ENCODE results near the gene SLC4A1AP. TPM values are rescaled to one million over a fixed set of nuclear protein-coding genes. Genes with fewer than 3 reads are reported as not detected.

The SLC4A1AP gene
- total RNA-seq, 1 donor from 2014 or later, result 17.4 TPM

DNA sequence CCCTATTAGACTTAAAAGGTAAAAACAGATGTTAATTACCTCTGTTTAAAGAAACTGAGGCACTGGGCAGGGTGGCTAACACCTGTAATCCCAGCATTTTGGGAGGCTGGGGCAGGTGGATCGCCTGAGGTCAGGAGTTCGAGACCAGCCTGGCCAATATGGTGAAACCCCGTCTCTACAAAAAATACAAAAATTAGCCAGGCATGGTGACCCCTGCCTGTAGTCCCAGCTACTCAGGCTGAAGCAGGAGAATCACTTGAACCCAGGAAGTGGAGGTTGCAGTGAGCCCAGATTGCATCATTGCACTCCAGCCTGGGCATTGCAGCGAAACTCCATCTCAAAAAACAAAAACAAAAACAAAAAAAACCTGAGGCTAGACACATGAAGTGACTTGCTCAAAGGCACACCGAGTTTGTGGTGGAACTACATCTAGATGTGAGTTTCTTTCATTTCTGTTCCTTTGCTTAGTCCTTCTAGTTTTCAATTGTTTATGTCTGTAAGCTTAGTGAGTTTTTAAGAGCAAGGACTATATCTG lies 40.7 kb downstream of the SLC4A1AP start:
- no peak for DNase-seq

DNA sequence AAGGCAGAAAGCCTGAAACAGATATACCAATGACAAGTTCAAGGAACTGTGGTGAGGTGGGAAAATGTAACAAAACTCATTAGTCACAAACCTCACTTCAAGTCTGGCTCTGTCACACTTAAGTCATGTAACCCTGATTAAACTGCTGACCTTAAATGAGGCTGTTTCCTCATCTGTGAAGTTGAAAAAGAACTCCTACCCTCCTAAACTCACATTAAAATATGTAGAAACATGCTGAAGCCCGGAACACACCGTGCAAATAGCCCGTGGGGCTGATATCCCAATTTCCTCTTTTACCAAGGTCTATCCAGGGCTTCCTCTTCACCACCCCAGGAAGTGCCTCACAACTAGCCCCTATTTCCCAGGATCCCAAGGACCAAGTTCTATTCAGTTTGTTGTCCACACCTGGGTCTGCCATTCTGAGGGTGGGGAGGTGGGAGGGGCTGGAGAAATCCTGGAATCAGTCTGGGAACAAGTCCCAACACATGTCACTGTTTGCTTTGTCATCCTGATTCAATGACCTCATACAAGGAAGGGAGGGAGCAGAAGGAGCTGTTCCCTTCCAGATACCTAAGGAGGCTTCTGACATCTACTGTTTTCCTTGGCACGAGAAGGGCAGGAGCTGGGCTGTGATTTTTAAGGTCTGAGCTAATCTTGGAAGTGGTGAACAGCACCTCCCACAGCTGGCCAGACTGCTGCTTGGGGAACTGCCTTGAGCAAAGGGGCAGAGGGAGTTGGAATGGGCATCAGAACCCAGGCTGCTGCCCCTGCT lies 42.3 kb downstream of the SLC4A1AP start:
- peak; percentile 17 for DNase-seq

DNA sequence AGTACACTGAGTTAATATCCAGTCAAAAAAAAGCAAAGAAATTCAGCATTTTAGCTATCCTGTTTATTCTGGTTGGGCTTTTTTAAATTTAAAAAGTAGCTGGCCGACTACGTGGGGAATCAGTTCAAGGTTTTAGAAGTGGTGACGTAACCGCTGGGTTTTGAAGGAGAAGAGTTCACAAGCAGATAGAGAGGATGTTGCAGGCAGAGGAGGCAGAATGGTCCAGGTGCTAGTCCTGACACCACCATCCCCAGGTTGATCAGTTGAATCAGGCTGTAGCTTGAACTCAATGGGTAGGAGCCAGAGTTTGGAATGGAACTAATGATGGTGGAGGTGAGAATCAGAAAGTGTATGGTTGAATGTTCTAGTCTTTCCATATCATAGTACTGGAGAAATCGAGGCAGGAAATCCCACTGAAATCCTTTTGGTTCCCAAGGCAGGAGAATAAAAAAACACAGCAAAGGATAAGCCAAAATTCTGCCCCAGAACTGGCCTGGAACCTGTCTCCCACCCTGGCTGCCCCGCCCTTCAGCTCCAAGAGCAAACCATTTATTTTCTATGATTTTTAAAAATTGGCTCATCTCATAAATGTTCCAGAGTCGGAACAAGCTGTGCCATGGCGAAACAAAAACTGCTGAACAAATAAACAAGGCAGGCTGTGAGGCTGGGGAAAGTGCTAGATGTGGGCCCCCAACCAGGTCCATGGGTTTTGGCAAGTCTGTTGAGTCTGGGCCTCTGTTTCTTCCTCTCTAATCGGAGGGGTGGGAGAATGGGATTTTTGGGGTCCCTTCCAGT lies 44.0 kb downstream of the SLC4A1AP start:
- DNase-seq, result no peak

- no peak for DNase-seq
These were observed 44.6 kb downstream of the SLC4A1AP start for GRCh38 chr2:27708257-27708654.

GRCh38 chr2:27708666-27709065 lies 45.0 kb downstream of the SLC4A1AP start:
- DNase-seq, result no peak

- DNase-seq, result no peak
These were observed 45.6 kb downstream of the SLC4A1AP start for GRCh38 chr2:27709326-27709725.

DNA sequence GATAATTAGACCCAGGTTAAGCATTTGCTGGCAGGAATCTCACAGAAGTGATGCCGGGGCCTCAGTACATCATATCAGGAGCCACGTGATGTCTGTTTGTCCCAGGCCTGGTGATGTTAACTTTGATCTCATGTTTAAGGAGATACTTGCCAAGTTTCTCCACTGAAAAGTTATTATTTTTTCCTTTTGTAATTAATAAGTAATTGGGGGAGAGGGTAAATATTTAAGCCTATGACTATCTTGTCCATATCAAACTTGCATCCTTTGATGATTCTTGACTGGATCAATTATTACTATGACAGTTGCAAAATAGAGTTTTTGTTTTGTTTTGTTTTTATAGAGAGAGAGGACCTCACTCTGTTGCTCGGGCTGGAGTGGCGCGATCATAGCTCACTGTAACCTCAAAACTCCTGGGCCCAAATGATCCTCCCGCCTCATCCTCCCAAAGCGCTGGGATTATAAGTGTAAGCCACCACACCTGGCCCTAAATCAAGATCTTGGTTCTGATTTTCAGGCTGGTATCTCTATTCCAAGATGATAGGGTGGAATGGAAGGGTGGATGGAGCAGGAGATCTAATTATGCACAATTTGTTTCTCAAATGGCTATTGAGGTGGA lies 46.4 kb downstream of the SLC4A1AP start:
- no peak for DNase-seq

GRCh38 chr2:27710640-27711430 lies 47.1 kb downstream of the SLC4A1AP start:
- DNase-seq, result no peak

GRCh38 chr2:27711804-27712203 lies 48.1 kb downstream of the SLC4A1AP start:
- DNase-seq, result no peak

- no peak for DNase-seq
These were observed 48.8 kb downstream of the SLC4A1AP start for GRCh38 chr2:27712522-27712921.

- no peak for DNase-seq
These were observed 49.5 kb downstream of the SLC4A1AP start for GRCh38 chr2:27713201-27713600.

DNA sequence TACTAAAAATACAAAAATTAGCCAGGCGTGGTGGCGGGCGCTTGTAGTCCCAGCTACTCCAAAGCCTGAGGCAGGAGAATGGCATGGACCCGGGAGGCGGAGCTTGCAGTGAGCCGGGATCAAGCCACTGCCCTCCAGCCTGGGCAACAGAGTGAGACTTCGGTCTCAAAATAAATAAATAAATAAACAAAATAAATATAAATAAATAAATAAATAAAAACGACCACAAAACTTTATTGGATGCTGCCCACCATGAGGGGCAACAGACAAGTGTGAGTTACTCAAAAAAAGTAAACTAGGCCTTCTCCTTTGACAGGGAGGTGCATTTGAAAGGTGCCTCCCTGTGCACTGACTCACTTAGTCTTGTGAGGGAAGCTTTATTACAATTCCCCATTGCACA lies 50.4 kb downstream of the SLC4A1AP start:
- DNase-seq, result no peak

GRCh38 chr2:27714851-27715291 lies 51.2 kb downstream of the SLC4A1AP start:
- no peak for DNase-seq

GRCh38 chr2:27715318-27716210 lies 51.9 kb downstream of the SLC4A1AP start:
- peak; percentile 30 for DNase-seq

- no peak for DNase-seq
These were observed 52.8 kb downstream of the SLC4A1AP start for GRCh38 chr2:27716301-27717069.

GRCh38 chr2:27717070-27717795 lies 53.5 kb downstream of the SLC4A1AP start:
- DNase-seq, result no peak

DNA sequence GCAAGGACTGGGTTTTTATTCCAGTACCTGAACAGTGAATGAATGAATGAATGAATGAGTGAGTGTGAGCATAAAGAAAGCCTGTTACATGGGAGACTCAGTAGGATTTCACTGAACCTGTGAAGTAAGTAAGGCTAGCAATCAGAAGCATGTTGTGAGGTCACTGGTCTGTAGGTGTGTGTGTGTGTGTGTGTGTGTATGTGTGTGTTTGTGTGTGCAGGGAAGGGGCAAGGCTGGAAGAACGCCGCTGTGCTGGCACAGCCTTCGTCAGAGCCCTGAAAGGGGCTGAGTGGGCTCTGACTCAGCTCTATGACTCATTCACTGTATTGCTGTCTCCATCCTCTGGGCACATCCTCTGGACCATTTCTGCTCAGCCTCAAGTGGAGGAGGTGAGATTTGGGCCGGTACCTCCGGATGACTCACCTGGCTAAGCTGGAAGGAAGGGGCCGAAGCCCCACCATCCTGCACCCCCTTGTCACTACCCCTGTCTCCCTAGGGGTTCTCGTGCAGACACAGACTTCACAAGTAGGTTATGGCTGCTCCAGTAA lies 56.4 kb downstream of the SLC4A1AP start:
- DNase-seq, result no peak

DNA sequence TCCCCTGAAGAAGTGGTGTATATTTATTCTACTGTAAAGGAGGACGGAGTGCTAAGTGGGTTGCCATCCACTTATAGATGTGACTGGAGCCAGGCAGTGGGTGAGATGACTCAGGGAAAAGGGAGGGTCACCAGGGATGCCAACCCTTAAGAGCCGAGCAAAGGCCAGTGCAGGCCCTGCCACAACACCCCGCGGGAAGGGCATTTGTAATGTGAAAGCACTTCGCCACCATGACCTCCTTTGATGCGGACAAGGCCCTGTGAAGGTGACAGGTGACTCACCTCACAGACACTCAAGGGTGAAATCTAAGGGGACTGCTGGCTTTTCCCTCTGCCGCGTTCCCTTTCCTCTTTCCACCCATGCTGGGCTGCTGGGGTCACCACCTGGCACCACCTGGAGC lies 57.6 kb downstream of the SLC4A1AP start:
- DNase-seq, result no peak

- no peak for DNase-seq
These were observed 58.3 kb downstream of the SLC4A1AP start for GRCh38 chr2:27721884-27722485.

Data from skin of body (tissue), 2 donors.